ENCODE results near the gene SLC7A11. TPM values are rescaled to one million over a fixed set of nuclear protein-coding genes. Genes with fewer than 3 reads are reported as not detected.

The SLC7A11 gene
- total RNA-seq, 4 donors from 2014 or later = 1.5 to 30.1 (median 7.9) TPM

DNA sequence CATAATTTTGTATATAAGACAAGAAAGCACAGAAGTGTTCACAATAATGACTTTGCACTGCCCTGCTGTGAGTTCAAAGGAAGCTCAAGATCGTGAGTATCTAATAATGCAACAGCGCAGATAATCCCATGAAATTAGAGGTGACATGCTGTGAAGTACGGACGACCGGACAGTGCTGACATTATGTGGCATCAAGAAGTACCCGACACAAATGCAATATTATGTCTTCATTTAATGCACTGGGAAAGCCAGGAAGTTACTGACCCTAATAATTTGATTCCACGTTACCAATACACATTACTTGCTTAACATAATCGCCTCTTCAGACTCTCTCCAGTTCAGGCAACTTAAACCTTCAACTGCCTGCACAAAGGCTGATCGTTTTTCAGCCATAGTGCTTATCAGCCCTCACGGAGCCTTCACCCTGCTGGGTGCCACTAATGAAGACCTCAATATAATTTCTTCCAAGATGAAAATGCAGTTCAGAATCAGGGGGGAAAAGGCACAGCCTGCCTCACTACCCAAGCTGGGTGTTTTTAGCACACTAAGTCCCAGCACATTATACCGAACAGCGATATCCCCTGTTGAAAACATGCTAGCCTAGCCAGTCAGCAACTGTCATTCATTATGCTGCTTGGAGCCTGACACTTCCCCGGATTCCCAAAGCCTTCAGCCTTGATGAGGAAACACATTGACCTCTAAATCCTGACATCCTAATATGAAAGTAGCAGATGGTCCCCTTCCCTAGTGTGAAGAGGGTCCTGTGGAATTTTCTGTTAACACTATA is 56.1 kb downstream of the SLC7A11 start:
- intact Hi-C loops (cut with DNase I) = no loop called here
- Histone ChIP-seq H3K9me3 (no peaks in the 10 kb centered on the region), H3K27me3 (peaks cover 0 to 10% (median 0%) of the 10 kb centered on the region in 4 donors), H3K4me1 (peaks cover 5 to 25% (median 14%) of the 10 kb centered on the region in 3 donors), H3K4me3 (no peak overlapping the region), H3K27ac (no peak overlapping the region), H3K36me3 (no peaks in the 10 kb centered on the region)
- no peak for TF ChIP-seq POLR2A (IDR thresholded peaks at IDR 0.05)
- no peak for DNase-seq
- WGBS, 2 donors = 83 to 91% methylated on average over 13 of the region's 13 CpGs

DNA sequence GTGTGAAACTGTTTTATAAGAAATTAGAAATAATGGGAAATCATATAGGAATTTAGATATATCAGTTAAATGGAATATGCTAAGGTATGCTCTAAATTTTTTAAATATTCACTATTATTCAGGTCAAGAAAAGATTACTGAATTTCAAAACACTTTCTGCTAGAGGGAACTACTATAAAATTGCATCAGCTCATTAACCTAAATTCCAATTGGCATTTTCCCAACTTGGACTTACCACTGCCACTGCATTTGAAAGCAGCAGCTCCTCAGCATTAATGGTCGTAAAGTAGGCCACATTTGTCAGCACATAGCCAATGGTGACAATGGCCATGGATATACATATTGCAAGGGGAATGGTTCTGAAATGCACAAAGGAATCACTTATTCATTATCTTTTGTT is 57.3 kb downstream of the SLC7A11 start:
- H3K27ac ChIP-seq = no peak overlapping the region
- H3K4me1 ChIP-seq = peaks cover 6 to 28% (median 20%) of the 10 kb centered on the region in 3 donors
- no peaks in the 10 kb centered on the region for H3K36me3 ChIP-seq
- intact Hi-C loops (cut with DNase I) = no loop called here
- no peak for DNase-seq
- TF ChIP-seq POLR2A (IDR thresholded peaks at IDR 0.05) = no peak
- TF ChIP-seq, protein P1, sequence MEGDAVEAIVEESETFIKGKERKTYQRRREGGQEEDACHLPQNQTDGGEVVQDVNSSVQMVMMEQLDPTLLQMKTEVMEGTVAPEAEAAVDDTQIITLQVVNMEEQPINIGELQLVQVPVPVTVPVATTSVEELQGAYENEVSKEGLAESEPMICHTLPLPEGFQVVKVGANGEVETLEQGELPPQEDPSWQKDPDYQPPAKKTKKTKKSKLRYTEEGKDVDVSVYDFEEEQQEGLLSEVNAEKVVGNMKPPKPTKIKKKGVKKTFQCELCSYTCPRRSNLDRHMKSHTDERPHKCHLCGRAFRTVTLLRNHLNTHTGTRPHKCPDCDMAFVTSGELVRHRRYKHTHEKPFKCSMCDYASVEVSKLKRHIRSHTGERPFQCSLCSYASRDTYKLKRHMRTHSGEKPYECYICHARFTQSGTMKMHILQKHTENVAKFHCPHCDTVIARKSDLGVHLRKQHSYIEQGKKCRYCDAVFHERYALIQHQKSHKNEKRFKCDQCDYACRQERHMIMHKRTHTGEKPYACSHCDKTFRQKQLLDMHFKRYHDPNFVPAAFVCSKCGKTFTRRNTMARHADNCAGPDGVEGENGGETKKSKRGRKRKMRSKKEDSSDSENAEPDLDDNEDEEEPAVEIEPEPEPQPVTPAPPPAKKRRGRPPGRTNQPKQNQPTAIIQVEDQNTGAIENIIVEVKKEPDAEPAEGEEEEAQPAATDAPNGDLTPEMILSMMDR (IDR thresholded peaks at IDR 0.05) = no peak
- WGBS, 2 donors = 73 to 77% methylated on average over 1 of the region's 1 CpG
- peaks cover 0 to 8% (median 0%) of the 10 kb centered on the region in 4 donors for H3K27me3 ChIP-seq
- no peak overlapping the region for H3K4me3 ChIP-seq
- no peaks in the 10 kb centered on the region for H3K9me3 ChIP-seq

DNA sequence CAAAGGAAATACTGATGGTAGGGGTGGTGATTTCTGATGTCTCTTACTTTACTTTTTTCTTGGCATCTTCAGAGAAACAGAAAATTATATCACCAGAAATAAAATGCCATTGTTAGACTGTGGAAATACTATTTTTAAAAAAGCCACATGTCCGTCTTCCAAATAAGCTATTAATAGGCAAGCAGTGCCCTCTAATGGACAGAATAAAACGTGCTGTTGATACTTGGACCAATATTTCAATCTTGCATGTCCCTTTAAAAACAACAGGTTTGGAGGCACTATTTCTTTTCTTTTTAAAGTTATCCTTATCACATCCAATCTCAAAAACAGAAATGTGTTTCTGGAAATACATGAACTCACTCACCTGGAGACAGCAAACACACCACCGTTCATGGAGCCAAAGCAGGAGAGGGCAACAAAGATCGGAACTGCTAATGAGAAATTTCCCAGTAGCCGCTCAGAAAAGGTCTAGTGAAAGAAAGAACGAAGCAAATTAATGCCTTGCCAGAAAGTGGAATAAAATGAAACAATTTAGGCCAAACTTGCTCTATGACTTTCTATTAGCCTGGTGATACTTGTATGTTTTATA is 59.2 kb downstream of the SLC7A11 start:
- TF ChIP-seq, protein P1 (IDR thresholded peaks at IDR 0.05) = peak in 5 of 6 experiments; percentile 57 to 80 (median 61)
- no peak for TF ChIP-seq POLR2A (IDR thresholded peaks at IDR 0.05)
- H3K27ac ChIP-seq = no peak overlapping the region
- peaks cover 0 to 8% (median 0%) of the 10 kb centered on the region in 4 donors for H3K27me3 ChIP-seq
- no peak for DNase-seq
- intact Hi-C loops (cut with DNase I) = no loop called here
- peaks cover 6 to 21% (median 16%) of the 10 kb centered on the region in 3 donors for H3K4me1 ChIP-seq
- no peak overlapping the region for H3K4me3 ChIP-seq
- H3K9me3 ChIP-seq = no peaks in the 10 kb centered on the region
- WGBS, 2 donors = 44 to 48% methylated on average over 6 of the region's 6 CpGs
- no peaks in the 10 kb centered on the region for H3K36me3 ChIP-seq

DNA sequence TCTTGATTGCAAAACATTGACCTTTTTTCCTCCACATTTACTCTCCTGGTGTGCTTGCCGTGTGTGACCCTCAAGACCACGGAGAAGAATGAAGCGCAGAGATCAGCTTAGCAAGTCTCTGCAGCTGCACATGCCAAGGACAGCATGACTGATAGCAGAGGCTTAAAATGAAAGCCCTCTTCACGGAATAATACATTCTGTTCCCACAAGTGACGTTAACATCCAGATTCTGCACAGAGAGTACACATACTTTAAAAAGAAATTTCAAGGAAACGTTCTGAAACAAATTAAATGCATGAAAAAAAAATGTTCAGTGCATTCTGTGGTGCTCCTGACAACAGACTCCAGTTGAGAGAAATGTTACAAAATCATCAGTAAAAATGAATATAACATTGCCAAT is 60.9 kb downstream of the SLC7A11 start:
- Histone ChIP-seq H3K27ac (peak overlapping the region in 3 of 4 donors; percentile 55 to 69 (median 62)), H3K4me1 (peaks cover 6 to 21% (median 16%) of the 10 kb centered on the region in 3 donors), H3K9me3 (no peaks in the 10 kb centered on the region), H3K27me3 (peaks cover 0 to 3% (median 0%) of the 10 kb centered on the region in 4 donors), H3K36me3 (no peaks in the 10 kb centered on the region), H3K4me3 (no peak overlapping the region)
- 22 to 35% methylated on average over 6 of the region's 6 CpGs for WGBS, 2 donors
- TF ChIP-seq POLR2A (IDR thresholded peaks at IDR 0.05) = no peak
- TF ChIP-seq, protein P1 (IDR thresholded peaks at IDR 0.05) = no peak
- no peak for DNase-seq
- intact Hi-C loops (cut with DNase I) = no loop called here

DNA sequence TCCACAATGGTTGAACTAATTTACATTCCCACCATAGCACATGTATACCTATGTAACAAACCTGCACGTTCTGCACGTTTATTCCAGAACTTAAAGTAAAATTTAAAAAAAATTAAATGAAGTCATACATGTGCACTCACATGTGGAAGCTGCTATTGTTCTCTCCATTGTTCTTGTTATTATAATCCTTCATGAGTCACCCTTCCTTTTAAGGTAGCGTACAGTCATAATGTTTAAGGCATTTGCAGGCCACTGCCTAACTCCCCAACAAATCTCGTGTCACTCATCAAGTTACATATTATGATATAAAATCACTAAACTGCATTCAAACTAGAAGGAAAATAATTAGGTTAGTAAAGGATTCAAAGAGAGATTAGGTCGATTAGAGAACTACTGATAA is 63.6 kb downstream of the SLC7A11 start:
- no peak for DNase-seq
- no peak for TF ChIP-seq POLR2A (IDR thresholded peaks at IDR 0.05)
- no peaks in the 10 kb centered on the region for H3K9me3 ChIP-seq
- intact Hi-C loops (cut with DNase I) = no loop called here
- H3K27me3 ChIP-seq = no peaks in the 10 kb centered on the region
- 49 to 61% methylated on average over 5 of the region's 5 CpGs for WGBS, 2 donors
- H3K36me3 ChIP-seq = no peaks in the 10 kb centered on the region
- H3K4me3 ChIP-seq = no peak overlapping the region
- H3K4me1 ChIP-seq = peaks cover 10 to 26% (median 16%) of the 10 kb centered on the region in 3 donors
- no peak overlapping the region for H3K27ac ChIP-seq
